ENCODE data around the gene LPP. TPM values are rescaled to one million over a fixed set of nuclear protein-coding genes. Genes with fewer than 3 reads are reported as not detected.

Gene LPP
- total RNA-seq, 1 donor from 2014 or later = 132 TPM

GRCh38 chr3:188188911-188189310 lies 35.0 kb downstream of the LPP start:
- Mint-ChIP-seq H3K4me3 (no peak overlapping the region), H3K9me3 (no peaks in the 10 kb centered on the region), H3K4me1 (peaks cover 14% of the 10 kb centered on the region), H3K27ac (no peak overlapping the region), H3K36me3 (peaks cover 3% of the 10 kb centered on the region), H3K27me3 (ENCODE audit: low read depth) (no peaks in the 10 kb centered on the region)
- TF ChIP-seq CTCF (IDR thresholded peaks at IDR 0.05; ENCODE audit: unreplicated experiment) = no peak
- no peak for DNase-seq (ENCODE audit: low spot score in 2 of 2, unreplicated experiment in 2 of 2)

GRCh38 chr3:188191460-188191859 lies 37.5 kb downstream of the LPP start:
- no peak for DNase-seq (ENCODE audit: low spot score in 2 of 2, unreplicated experiment in 2 of 2)
- H3K27ac Mint-ChIP-seq = no peak overlapping the region
- peaks cover 3% of the 10 kb centered on the region for H3K36me3 Mint-ChIP-seq
- no peaks in the 10 kb centered on the region for H3K9me3 Mint-ChIP-seq
- H3K4me3 Mint-ChIP-seq = no peak overlapping the region
- H3K27me3 Mint-ChIP-seq (ENCODE audit: low read depth) = no peaks in the 10 kb centered on the region
- no peak for TF ChIP-seq CTCF (IDR thresholded peaks at IDR 0.05; ENCODE audit: unreplicated experiment)
- H3K4me1 Mint-ChIP-seq = peaks cover 3% of the 10 kb centered on the region

GRCh38 chr3:188192034-188192433 lies 38.1 kb downstream of the LPP start:
- Mint-ChIP-seq H3K27ac (no peak overlapping the region), H3K36me3 (peaks cover 3% of the 10 kb centered on the region)
- no peak for DNase-seq (ENCODE audit: low spot score in 2 of 2, unreplicated experiment in 2 of 2)

GRCh38 chr3:188194332-188194731 lies 40.4 kb downstream of the LPP start:
- Mint-ChIP-seq H3K36me3 (peaks cover 5% of the 10 kb centered on the region), H3K27me3 (ENCODE audit: low read depth) (no peaks in the 10 kb centered on the region), H3K4me1 (peaks cover 5% of the 10 kb centered on the region), H3K4me3 (no peak overlapping the region), H3K27ac (no peak overlapping the region), H3K9me3 (no peaks in the 10 kb centered on the region)
- no peak for DNase-seq (ENCODE audit: low spot score in 2 of 2, unreplicated experiment in 2 of 2)
- TF ChIP-seq CTCF (IDR thresholded peaks at IDR 0.05; ENCODE audit: unreplicated experiment) = no peak

More at GRCh38 chr3:188192034-188192433, 38.1 kb downstream of the LPP start:
- H3K9me3 Mint-ChIP-seq = no peaks in the 10 kb centered on the region
- no peak overlapping the region for H3K4me3 Mint-ChIP-seq
- no peak for TF ChIP-seq CTCF (IDR thresholded peaks at IDR 0.05; ENCODE audit: unreplicated experiment)
- H3K4me1 Mint-ChIP-seq = peaks cover 5% of the 10 kb centered on the region
- H3K27me3 Mint-ChIP-seq (ENCODE audit: low read depth) = no peaks in the 10 kb centered on the region

- Mint-ChIP-seq H3K4me3 (no peak overlapping the region), H3K27me3 (ENCODE audit: low read depth) (no peaks in the 10 kb centered on the region), H3K36me3 (peaks cover 5% of the 10 kb centered on the region), H3K9me3 (no peaks in the 10 kb centered on the region), H3K27ac (no peak overlapping the region), H3K4me1 (peaks cover 5% of the 10 kb centered on the region)
- no peak for TF ChIP-seq CTCF (IDR thresholded peaks at IDR 0.05; ENCODE audit: unreplicated experiment)
- DNase-seq (ENCODE audit: low spot score in 2 of 2, unreplicated experiment in 2 of 2) = no peak
Observed at GRCh38 chr3:188196232-188196990, 42.5 kb downstream of the LPP start.

Data from mesothelial cell of epicardium (in vitro differentiated cells).